ENCODE measurements around the gene SLC35G4. TPM values are rescaled to one million over a fixed set of nuclear protein-coding genes. Genes with fewer than 3 reads are reported as not detected.

Gene SLC35G4
- total RNA-seq, 4 donors from 2014 or later: not detected

GRCh38 chr18:11572201-11572600, 37.2 kb upstream of the SLC35G4 start:
- TF ChIP-seq CTCF (IDR thresholded peaks at IDR 0.05; ENCODE audit: low read depth): no peak

GRCh38 chr18:11574545-11574944, 34.9 kb upstream of the SLC35G4 start:
- TF ChIP-seq CTCF (IDR thresholded peaks at IDR 0.05; ENCODE audit: low read depth): no peak

- TF ChIP-seq CTCF (IDR thresholded peaks at IDR 0.05; ENCODE audit: low read depth): no peak
Observed at GRCh38 chr18:11577271-11578112, 31.9 kb upstream of the SLC35G4 start.

GRCh38 chr18:11578799-11579198, 30.6 kb upstream of the SLC35G4 start:
- no peak for TF ChIP-seq CTCF (IDR thresholded peaks at IDR 0.05; ENCODE audit: low read depth)

- no peak for TF ChIP-seq CTCF (IDR thresholded peaks at IDR 0.05; ENCODE audit: low read depth)
Observed at GRCh38 chr18:11579916-11580315, 29.5 kb upstream of the SLC35G4 start.

GRCh38 chr18:11581286-11581685, 28.1 kb upstream of the SLC35G4 start:
- TF ChIP-seq CTCF (IDR thresholded peaks at IDR 0.05; ENCODE audit: low read depth): no peak

GRCh38 chr18:11585596-11585995, 23.8 kb upstream of the SLC35G4 start:
- TF ChIP-seq CTCF (IDR thresholded peaks at IDR 0.05; ENCODE audit: low read depth): no peak

All from subcutaneous adipose tissue (tissue), 4 donors.